Mesenchymal stem cell (in vitro differentiated cells and primary cell): ENCODE measurements around the gene CCDC116.

Experiments used
- DNase-seq: peaks from one replicate; pipeline ENCODE4 v3.0.0-alpha.2; 2013
- H2AFZ ChIP-seq: one replicate; pipeline ENCODE4 v1.6.1; 2013; ENCODE audit warnings: low read depth, mild to moderate bottlenecking, control low read depth, inconsistent platforms, low read length, moderate library complexity
- H2AK5ac ChIP-seq: 2 replicates; pipeline ENCODE4 v1.6.1; 2013; ENCODE audit warnings: low read length, moderate library complexity, mild to moderate bottlenecking, inconsistent platforms; ENCODE audit not compliant: severe bottlenecking
- H2BK120ac ChIP-seq: one replicate; pipeline ENCODE4 v1.6.1; 2013; ENCODE audit warnings: low read depth, mild to moderate bottlenecking, inconsistent platforms, low read length, moderate library complexity
- H2BK12ac ChIP-seq, 2 experiments: one replicate each; pipeline ENCODE4 v1.6.1; 2013; ENCODE audit warnings: inconsistent platforms in 2 of 2, low read length in 2 of 2, mild to moderate bottlenecking in 2 of 2, moderate library complexity in 2 of 2, control low read depth in 1 of 2
- H2BK15ac ChIP-seq: one replicate; pipeline ENCODE4 v1.6.1; 2013; ENCODE audit warnings: mild to moderate bottlenecking, low read depth, inconsistent platforms; ENCODE audit not compliant: poor library complexity, severe bottlenecking
- H2BK5ac ChIP-seq: 2 replicates; pipeline ENCODE4 v1.6.1; 2013; ENCODE audit warnings: low read depth, mild to moderate bottlenecking, low read length, control low read depth, inconsistent platforms; ENCODE audit not compliant: poor library complexity, severe bottlenecking
- H3K14ac ChIP-seq, 2 experiments: one replicate each; pipeline ENCODE4 v1.6.1; 2013; ENCODE audit warnings: inconsistent platforms in 2 of 2, low read length in 2 of 2, control low read depth in 1 of 2, mild to moderate bottlenecking in 1 of 2, moderate library complexity in 1 of 2
- H3K18ac ChIP-seq, 2 experiments: one replicate each; pipeline ENCODE4 v1.6.1; 2013; ENCODE audit warnings: inconsistent platforms in 2 of 2, low read length in 2 of 2, control low read depth in 1 of 2, low read depth in 1 of 2, mild to moderate bottlenecking in 1 of 2
- H3K23ac ChIP-seq, 2 experiments: one replicate each; pipeline ENCODE4 v1.6.1; 2013; ENCODE audit warnings: inconsistent platforms in 2 of 2, low read length in 2 of 2, mild to moderate bottlenecking in 2 of 2, moderate library complexity in 2 of 2, control low read depth in 1 of 2
- H3K27ac ChIP-seq: 2 replicates; pipeline ENCODE4 v1.5.1; 2013; ENCODE audit warnings: mild to moderate bottlenecking, moderate library complexity, low read length, control low read depth, inconsistent platforms; ENCODE audit not compliant: poor library complexity, severe bottlenecking
- H3K27me3 ChIP-seq, 2 experiments: 2 replicates each; pipeline versions ENCODE4 v1.6.1 to v1.7.0; 2013; ENCODE audit warnings: low read length in 2 of 2, mild to moderate bottlenecking in 2 of 2, moderate library complexity in 2 of 2, control low read depth in 1 of 2, inconsistent platforms in 1 of 2; ENCODE audit not compliant: control insufficient read depth in 1 of 2, insufficient read depth in 1 of 2
- H3K36me3 ChIP-seq, 2 experiments: 2 replicates each; pipeline versions ENCODE4 v1.6.1 to v1.7.0; 2013; ENCODE audit warnings: low read length in 2 of 2, control low read depth in 1 of 2, inconsistent platforms in 1 of 2, low read depth in 1 of 2, mild to moderate bottlenecking in 1 of 2; ENCODE audit not compliant: insufficient read depth in 2 of 2, control insufficient read depth in 1 of 2
- H3K4ac ChIP-seq, 2 experiments: one replicate each; pipeline ENCODE4 v1.6.1; 2013; ENCODE audit warnings: inconsistent platforms in 2 of 2, low read length in 2 of 2, mild to moderate bottlenecking in 2 of 2, moderate library complexity in 2 of 2, control low read depth in 1 of 2, low read depth in 1 of 2
- H3K4me1 ChIP-seq: 2 replicates; pipeline ENCODE4 v1.6.1; 2013; ENCODE audit warnings: low read depth, low read length, control low read depth; ENCODE audit not compliant: control insufficient read depth, insufficient read depth
- H3K4me2 ChIP-seq: 2 replicates; pipeline ENCODE4 v1.6.1; 2013; ENCODE audit warnings: low read length, mild to moderate bottlenecking, inconsistent platforms; ENCODE audit not compliant: poor library complexity, severe bottlenecking
- H3K4me3 ChIP-seq, 2 experiments: 2 replicates each; pipeline versions ENCODE4 v1.5.1 to v1.7.0; 2013; ENCODE audit warnings: low read length in 2 of 2, mild to moderate bottlenecking in 2 of 2, control low read depth in 1 of 2, low read depth in 1 of 2; ENCODE audit not compliant: insufficient read depth in 1 of 2
- H3K79me1 ChIP-seq: replicated peaks from 2 replicates; pipeline ENCODE4 v1.6.1; 2013; ENCODE audit warnings: mild to moderate bottlenecking, control low read depth, low read length, inconsistent platforms; ENCODE audit not compliant: poor library complexity, severe bottlenecking
- H3K9ac ChIP-seq: 2 replicates; pipeline ENCODE4 v1.7.0; 2013; ENCODE audit warnings: mild to moderate bottlenecking, low read length, moderate library complexity
- H3K9me3 ChIP-seq: 2 replicates; pipeline ENCODE4 v1.7.0; 2013; ENCODE audit warnings: mild to moderate bottlenecking, low read length; ENCODE audit not compliant: control insufficient read depth
- H4K8ac ChIP-seq: one replicate; pipeline ENCODE4 v1.6.1; 2013; ENCODE audit warnings: inconsistent platforms, mild to moderate bottlenecking, low read length, moderate library complexity
- H4K91ac ChIP-seq: one replicate; pipeline ENCODE4 v1.6.1; 2013; ENCODE audit warnings: mild to moderate bottlenecking, low read length, inconsistent platforms
- WGBS: methylation state at CpG from one replicate; pipeline ENCODE4 v1.1.7; 2013; ENCODE audit warnings: mixed read lengths; 5-methylcytosine and 5-hydroxymethylcytosine counted together

The CCDC116 gene

DNA sequence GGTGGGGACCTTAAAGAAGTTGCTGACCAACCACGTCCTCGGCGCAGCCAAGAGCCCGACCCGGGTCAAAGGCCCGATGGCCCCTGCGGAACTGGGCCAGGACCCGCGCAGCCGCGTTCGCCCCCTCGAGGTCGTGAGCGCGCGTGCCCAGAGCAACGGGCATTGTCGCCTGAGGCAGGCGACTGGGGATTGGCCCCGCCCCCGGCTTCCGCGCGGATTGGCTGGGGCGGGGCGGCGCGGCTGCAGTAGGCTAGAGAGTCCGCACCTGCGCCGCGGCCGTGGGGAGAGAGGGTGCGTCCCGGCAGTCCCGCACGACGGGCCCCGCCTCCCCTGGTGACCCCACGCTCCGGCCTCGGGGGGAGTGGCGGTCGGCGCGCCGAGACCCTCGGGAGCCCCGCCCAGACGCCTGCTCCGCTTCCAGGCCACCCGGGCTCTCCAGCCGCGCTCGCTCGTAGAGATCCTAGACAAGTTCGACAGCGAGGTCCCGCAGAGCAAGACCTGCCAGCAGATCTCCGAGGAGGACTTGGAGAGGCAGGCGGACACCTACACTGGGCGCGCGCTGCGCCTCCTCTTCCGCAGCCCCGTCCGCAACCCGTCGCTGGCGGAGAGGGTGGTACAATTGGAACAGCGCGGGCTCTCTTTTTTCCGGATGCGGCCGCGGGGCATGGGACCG is 24.9 kb downstream of the CCDC116 start:
- Histone ChIP-seq H3K4me3 (peak overlapping the region; percentile 61 to 72), H4K8ac (peak overlapping the region; percentile 1), H2BK12ac (no peak overlapping the region), H2BK5ac (no peak overlapping the region), H3K27me3 (peaks cover 15 to 32% of the 10 kb centered on the region in 2 experiments), H3K9me3 (no peaks in the 10 kb centered on the region), H2AFZ (peak overlapping the region; percentile 74), H4K91ac (no peak overlapping the region), H3K9ac (no peak overlapping the region), H3K4me1 (peaks cover 22% of the 10 kb centered on the region), H3K18ac (peak overlapping the region; percentile 57 to 68), H2AK5ac (no peak overlapping the region), H3K36me3 (peaks cover 6% of the 10 kb centered on the region in 2 experiments), H3K14ac (no peak overlapping the region), H3K27ac (no peak overlapping the region), H3K4me2 (peak overlapping the region; percentile 74), H3K23ac (peak overlapping the region in 1 of 2 experiments; percentile 65), H3K4ac (no peak overlapping the region), H2BK15ac (no peak overlapping the region), H3K79me1 (peaks cover 10% of the 10 kb centered on the region), H2BK120ac (no peak overlapping the region)
- peak; percentile 60 for DNase-seq
- WGBS = under 1% methylated on average over 69 of the region's 79 CpGs

DNA sequence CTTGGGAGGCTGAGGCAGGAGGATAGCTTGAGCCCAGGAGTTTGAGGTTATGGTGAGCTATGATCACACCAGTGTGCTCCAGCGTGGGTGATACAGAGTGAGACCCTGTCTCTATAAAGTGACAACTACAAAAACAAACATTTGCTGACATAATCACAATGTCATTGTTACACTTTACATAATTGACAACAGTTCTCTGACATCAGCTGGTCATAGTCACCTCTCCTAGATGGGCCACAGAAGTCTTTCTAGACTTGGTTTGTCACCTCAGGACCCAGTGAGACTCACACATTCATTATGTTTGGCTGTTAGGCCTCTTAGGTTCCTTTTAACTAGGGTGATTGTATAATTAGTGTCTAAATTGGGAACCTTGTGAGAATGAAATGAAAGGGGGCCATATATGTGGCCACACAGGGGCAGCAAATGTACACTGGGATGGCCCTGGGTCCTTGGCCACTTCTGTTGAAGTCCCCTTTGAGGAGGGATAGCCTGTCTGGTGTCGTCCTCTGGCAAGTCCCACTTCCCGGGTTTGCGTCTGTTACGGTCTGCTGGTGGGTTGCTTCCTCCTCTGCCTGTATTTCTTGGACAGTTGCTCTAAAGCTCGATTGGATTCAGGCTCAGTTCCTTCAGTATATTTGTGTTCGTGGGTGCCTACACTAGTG is 27.4 kb downstream of the CCDC116 start:
- Histone ChIP-seq H2BK120ac (no peak overlapping the region), H4K91ac (no peak overlapping the region), H3K18ac (no peak overlapping the region), H2BK12ac (no peak overlapping the region), H3K4me3 (no peak overlapping the region), H3K14ac (no peak overlapping the region), H3K36me3 (no peaks in the 10 kb centered on the region), H2BK5ac (no peak overlapping the region), H3K27ac (no peak overlapping the region), H4K8ac (no peak overlapping the region), H3K9ac (no peak overlapping the region), H3K23ac (no peak overlapping the region), H2BK15ac (no peak overlapping the region), H3K4me2 (no peak overlapping the region), H3K4ac (no peak overlapping the region), H3K79me1 (no peaks in the 10 kb centered on the region), H2AFZ (no peak overlapping the region), H3K4me1 (peaks cover 13% of the 10 kb centered on the region), H3K27me3 (peaks cover 15 to 32% of the 10 kb centered on the region in 2 experiments), H2AK5ac (no peak overlapping the region), H3K9me3 (no peaks in the 10 kb centered on the region)
- WGBS = 85% methylated on average over 7 of the region's 7 CpGs
- DNase-seq = no peak

DNA sequence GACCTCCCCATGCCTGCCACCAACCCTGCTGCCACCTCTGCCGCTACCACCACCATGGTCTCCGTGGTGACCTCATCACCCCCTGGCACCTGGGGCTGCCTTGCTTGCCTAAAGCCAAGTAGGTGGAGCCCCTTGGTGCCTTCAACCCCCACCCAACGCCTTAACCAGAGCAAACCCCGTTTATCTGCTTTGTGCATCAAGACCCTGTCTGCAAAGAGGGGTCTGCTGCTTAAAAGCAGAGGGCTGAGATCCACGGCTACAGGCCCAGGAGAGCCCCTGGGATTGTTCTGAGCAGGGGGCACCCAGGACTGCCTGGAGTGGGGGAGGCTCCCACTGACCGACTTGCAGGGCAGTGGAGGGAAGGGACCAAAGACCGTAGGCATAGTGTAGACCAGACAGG is 28.3 kb downstream of the CCDC116 start:
- Histone ChIP-seq H3K23ac (no peak overlapping the region), H3K79me1 (no peaks in the 10 kb centered on the region), H2AFZ (no peak overlapping the region), H3K18ac (no peak overlapping the region), H3K14ac (no peak overlapping the region), H4K8ac (no peak overlapping the region), H2BK5ac (no peak overlapping the region), H3K36me3 (no peaks in the 10 kb centered on the region), H2AK5ac (no peak overlapping the region), H3K4me2 (no peak overlapping the region), H2BK120ac (no peak overlapping the region), H3K4me3 (no peak overlapping the region), H3K9ac (no peak overlapping the region), H2BK12ac (no peak overlapping the region), H3K4ac (no peak overlapping the region), H2BK15ac (no peak overlapping the region), H3K27ac (no peak overlapping the region), H3K9me3 (no peaks in the 10 kb centered on the region), H3K27me3 (peaks cover 15 to 32% of the 10 kb centered on the region in 2 experiments), H4K91ac (no peak overlapping the region), H3K4me1 (peaks cover 17% of the 10 kb centered on the region)
- 82% methylated on average over 7 of the region's 7 CpGs for WGBS
- DNase-seq = no peak

DNA sequence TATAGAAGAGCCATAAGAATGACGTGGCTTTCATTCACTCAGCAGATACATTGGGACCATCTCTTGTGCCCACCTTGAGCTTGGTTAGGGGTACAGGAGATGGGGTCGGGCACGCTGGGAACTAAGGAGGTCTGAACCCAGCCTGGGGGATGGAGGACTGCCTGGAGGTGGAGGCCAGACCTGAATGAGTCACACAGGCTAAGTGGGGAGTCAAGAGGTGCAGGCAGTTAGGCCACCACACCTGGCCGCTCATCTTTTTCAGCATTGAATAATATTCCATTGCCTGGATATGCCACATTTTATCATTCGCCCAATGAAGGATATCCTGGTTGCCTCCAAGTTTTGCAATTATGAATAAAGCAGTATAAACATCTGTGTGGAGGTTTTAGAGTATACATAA is 29.4 kb downstream of the CCDC116 start:
- no peak overlapping the region for H3K9ac ChIP-seq
- peaks cover 3% of the 10 kb centered on the region for H3K79me1 ChIP-seq
- H4K91ac ChIP-seq = no peak overlapping the region
- H3K4me1 ChIP-seq = peaks cover 18% of the 10 kb centered on the region
- H2BK12ac ChIP-seq = no peak overlapping the region
- no peak overlapping the region for H3K18ac ChIP-seq
- no peak overlapping the region for H3K27ac ChIP-seq
- no peak overlapping the region for H2BK120ac ChIP-seq
- H3K4me2 ChIP-seq = no peak overlapping the region
- H2AK5ac ChIP-seq = no peak overlapping the region
- no peak overlapping the region for H3K14ac ChIP-seq
- no peak overlapping the region for H4K8ac ChIP-seq
- no peak overlapping the region for H3K23ac ChIP-seq
- peaks cover 15 to 27% of the 10 kb centered on the region in 2 experiments for H3K27me3 ChIP-seq
- H2AFZ ChIP-seq = no peak overlapping the region
- 92% methylated on average over 3 of the region's 5 CpGs for WGBS
- H2BK5ac ChIP-seq = no peak overlapping the region
- H3K4ac ChIP-seq = no peak overlapping the region
- H3K4me3 ChIP-seq = no peak overlapping the region
- no peak overlapping the region for H2BK15ac ChIP-seq
- DNase-seq = no peak
- no peaks in the 10 kb centered on the region for H3K9me3 ChIP-seq
- no peaks in the 10 kb centered on the region for H3K36me3 ChIP-seq
